ENCODE measurements around the gene SPO11. TPM values are rescaled to one million over a fixed set of nuclear protein-coding genes. Genes with fewer than 3 reads are reported as not detected.

SPO11 gene
- total RNA-seq, 1 donor from 2014 or later: not detected

DNA sequence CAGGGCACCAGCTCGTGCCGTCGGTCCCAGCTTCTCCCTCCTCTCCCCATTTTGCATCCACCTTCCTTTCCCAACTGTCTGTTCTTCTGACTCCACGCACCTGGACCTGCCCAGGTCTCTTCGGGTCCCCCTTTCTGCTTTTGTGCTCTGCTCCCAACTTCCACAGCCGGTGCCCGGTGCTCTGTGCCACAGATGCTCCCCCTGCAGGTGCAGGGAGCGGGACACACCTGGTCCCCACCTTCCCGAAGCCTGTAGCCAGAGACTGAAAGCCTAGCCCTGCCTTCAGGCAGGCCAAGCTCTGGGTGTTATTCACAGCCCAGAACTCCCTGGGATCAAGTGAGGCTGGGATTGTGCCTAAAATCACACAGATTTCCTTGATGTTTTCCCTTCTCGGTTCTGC is 38.6 kb upstream of the SPO11 start:
- no peak for DNase-seq (ENCODE audit: extremely low spot score, unreplicated experiment)
- H3K27me3 Mint-ChIP-seq (ENCODE audit: unreplicated experiment): peaks cover 73% of the 10 kb centered on the region
- no peaks in the 10 kb centered on the region for H3K9me3 Mint-ChIP-seq (ENCODE audit: unreplicated experiment)
- H3K27ac Mint-ChIP-seq (ENCODE audit: unreplicated experiment): no peak overlapping the region
- no peaks in the 10 kb centered on the region for H3K36me3 Mint-ChIP-seq (ENCODE audit: unreplicated experiment)
- H3K4me1 Mint-ChIP-seq (ENCODE audit: unreplicated experiment): peaks cover 2% of the 10 kb centered on the region
- TF ChIP-seq, protein P1, sequence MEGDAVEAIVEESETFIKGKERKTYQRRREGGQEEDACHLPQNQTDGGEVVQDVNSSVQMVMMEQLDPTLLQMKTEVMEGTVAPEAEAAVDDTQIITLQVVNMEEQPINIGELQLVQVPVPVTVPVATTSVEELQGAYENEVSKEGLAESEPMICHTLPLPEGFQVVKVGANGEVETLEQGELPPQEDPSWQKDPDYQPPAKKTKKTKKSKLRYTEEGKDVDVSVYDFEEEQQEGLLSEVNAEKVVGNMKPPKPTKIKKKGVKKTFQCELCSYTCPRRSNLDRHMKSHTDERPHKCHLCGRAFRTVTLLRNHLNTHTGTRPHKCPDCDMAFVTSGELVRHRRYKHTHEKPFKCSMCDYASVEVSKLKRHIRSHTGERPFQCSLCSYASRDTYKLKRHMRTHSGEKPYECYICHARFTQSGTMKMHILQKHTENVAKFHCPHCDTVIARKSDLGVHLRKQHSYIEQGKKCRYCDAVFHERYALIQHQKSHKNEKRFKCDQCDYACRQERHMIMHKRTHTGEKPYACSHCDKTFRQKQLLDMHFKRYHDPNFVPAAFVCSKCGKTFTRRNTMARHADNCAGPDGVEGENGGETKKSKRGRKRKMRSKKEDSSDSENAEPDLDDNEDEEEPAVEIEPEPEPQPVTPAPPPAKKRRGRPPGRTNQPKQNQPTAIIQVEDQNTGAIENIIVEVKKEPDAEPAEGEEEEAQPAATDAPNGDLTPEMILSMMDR (IDR thresholded peaks at IDR 0.05): no peak
- H3K4me3 Mint-ChIP-seq (ENCODE audit: unreplicated experiment): no peak overlapping the region

DNA sequence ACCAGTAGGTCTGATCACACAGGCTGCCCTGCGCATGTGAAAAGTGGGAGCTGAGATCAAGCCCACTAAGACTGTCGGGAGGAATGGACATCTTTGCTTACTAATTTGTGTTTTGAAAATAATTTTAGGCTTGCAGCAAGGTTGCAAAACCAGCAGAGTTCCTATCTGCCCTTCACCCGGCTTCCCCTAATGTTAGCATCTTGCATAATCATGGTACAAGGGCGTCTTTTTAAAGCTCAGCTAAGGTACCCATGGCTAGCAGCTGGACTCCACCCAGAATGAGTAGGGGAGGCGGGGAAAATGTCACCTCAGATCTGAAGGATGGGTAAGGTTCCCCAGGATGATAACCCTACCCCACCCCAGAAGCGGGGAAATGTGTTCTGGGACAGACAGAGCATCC is 37.9 kb upstream of the SPO11 start:
- H3K4me3 Mint-ChIP-seq (ENCODE audit: unreplicated experiment): no peak overlapping the region
- DNase-seq (ENCODE audit: extremely low spot score, unreplicated experiment): no peak
- no peak overlapping the region for H3K27ac Mint-ChIP-seq (ENCODE audit: unreplicated experiment)
- H3K4me1 Mint-ChIP-seq (ENCODE audit: unreplicated experiment): peaks cover 2% of the 10 kb centered on the region
- TF ChIP-seq, protein P1 (IDR thresholded peaks at IDR 0.05): no peak
- H3K9me3 Mint-ChIP-seq (ENCODE audit: unreplicated experiment): no peaks in the 10 kb centered on the region
- H3K36me3 Mint-ChIP-seq (ENCODE audit: unreplicated experiment): no peaks in the 10 kb centered on the region
- H3K27me3 Mint-ChIP-seq (ENCODE audit: unreplicated experiment): peaks cover 69% of the 10 kb centered on the region

GRCh38 chr20:57292611-57293010 is 37.0 kb upstream of the SPO11 start:
- Mint-ChIP-seq H3K4me1 (ENCODE audit: unreplicated experiment) (peaks cover under 1% of the 10 kb centered on the region), H3K9me3 (ENCODE audit: unreplicated experiment) (no peaks in the 10 kb centered on the region), H3K27ac (ENCODE audit: unreplicated experiment) (no peak overlapping the region), H3K4me3 (ENCODE audit: unreplicated experiment) (no peak overlapping the region), H3K36me3 (ENCODE audit: unreplicated experiment) (no peaks in the 10 kb centered on the region), H3K27me3 (ENCODE audit: unreplicated experiment) (peaks cover 61% of the 10 kb centered on the region)
- TF ChIP-seq, protein P1 (IDR thresholded peaks at IDR 0.05): no peak
- DNase-seq (ENCODE audit: extremely low spot score, unreplicated experiment): no peak

- Mint-ChIP-seq H3K27ac (ENCODE audit: unreplicated experiment) (no peak overlapping the region), H3K9me3 (ENCODE audit: unreplicated experiment) (no peaks in the 10 kb centered on the region)
These were observed 35.6 kb upstream of the SPO11 start for GRCh38 chr20:57293995-57294394.

GRCh38 chr20:57294550-57294949 is 35.1 kb upstream of the SPO11 start:
- no peaks in the 10 kb centered on the region for H3K4me1 Mint-ChIP-seq (ENCODE audit: unreplicated experiment)
- H3K27me3 Mint-ChIP-seq (ENCODE audit: unreplicated experiment): peaks cover 50% of the 10 kb centered on the region
- no peaks in the 10 kb centered on the region for H3K9me3 Mint-ChIP-seq (ENCODE audit: unreplicated experiment)
- H3K27ac Mint-ChIP-seq (ENCODE audit: unreplicated experiment): no peak overlapping the region
- no peak for DNase-seq (ENCODE audit: extremely low spot score, unreplicated experiment)
- TF ChIP-seq, protein P1 (IDR thresholded peaks at IDR 0.05): no peak
- H3K4me3 Mint-ChIP-seq (ENCODE audit: unreplicated experiment): no peak overlapping the region
- no peaks in the 10 kb centered on the region for H3K36me3 Mint-ChIP-seq (ENCODE audit: unreplicated experiment)

More at GRCh38 chr20:57293995-57294394, 35.6 kb upstream of the SPO11 start:
- Mint-ChIP-seq H3K36me3 (ENCODE audit: unreplicated experiment) (no peaks in the 10 kb centered on the region), H3K27me3 (ENCODE audit: unreplicated experiment) (peaks cover 51% of the 10 kb centered on the region), H3K4me1 (ENCODE audit: unreplicated experiment) (no peaks in the 10 kb centered on the region), H3K4me3 (ENCODE audit: unreplicated experiment) (no peak overlapping the region)
- TF ChIP-seq, protein P1 (IDR thresholded peaks at IDR 0.05): no peak
- no peak for DNase-seq (ENCODE audit: extremely low spot score, unreplicated experiment)
